GM19395 (cell line): ENCODE results near the gene FKBP9.
"Not testable (repeated sequence)": the region's sequence is repeated elsewhere in the genome, so short reads cannot be mapped to it uniquely, and the experiment has no call there.

Source experiments
- ATAC-seq: cut with Tn5 transposase; IDR thresholded peaks from one replicate; pipeline ENCODE4 v1.9.1; 2021; ENCODE audit warnings: mild to moderate bottlenecking, moderate library complexity; ENCODE audit not compliant: unreplicated experiment

FKBP9 gene

GRCh38 chr7:33005193-33005592 lies 48.0 kb downstream of the FKBP9 start:
- not testable (repeated sequence) for ATAC-seq

GRCh38 chr7:33005690-33006089 lies 48.5 kb downstream of the FKBP9 start:
- ATAC-seq: not testable (repeated sequence)

GRCh38 chr7:33009734-33010133 lies 52.5 kb downstream of the FKBP9 start:
- no peak for ATAC-seq

- no peak for ATAC-seq
Measured at GRCh38 chr7:33012364-33012763, 55.1 kb downstream of the FKBP9 start.

- no peak for ATAC-seq
Measured at GRCh38 chr7:33024189-33024757, 67.0 kb downstream of the FKBP9 start.

- ATAC-seq: no peak
Measured at GRCh38 chr7:33035776-33036175, 78.5 kb downstream of the FKBP9 start.

GRCh38 chr7:33038639-33039038 lies 81.4 kb downstream of the FKBP9 start:
- no peak for ATAC-seq

GRCh38 chr7:33039257-33039902 lies 82.1 kb downstream of the FKBP9 start:
- peak; percentile 44 for ATAC-seq

GRCh38 chr7:33039903-33040292 lies 82.7 kb downstream of the FKBP9 start:
- ATAC-seq: no peak

GRCh38 chr7:33040803-33041516 lies 83.7 kb downstream of the FKBP9 start:
- ATAC-seq: peak; percentile 91

- no peak for ATAC-seq
Measured at GRCh38 chr7:33041631-33042428, 84.6 kb downstream of the FKBP9 start.

- no peak for ATAC-seq
Measured at GRCh38 chr7:33043501-33044400, 86.5 kb downstream of the FKBP9 start.

GRCh38 chr7:33044401-33044718 lies 87.1 kb downstream of the FKBP9 start:
- ATAC-seq: no peak

GRCh38 chr7:33044986-33045385 lies 87.7 kb downstream of the FKBP9 start:
- ATAC-seq: no peak

GRCh38 chr7:33048257-33048656 lies 91.0 kb downstream of the FKBP9 start:
- ATAC-seq: no peak

- ATAC-seq: no peak
Measured at GRCh38 chr7:33048704-33049103, 91.5 kb downstream of the FKBP9 start.

- peak; percentile 66 for ATAC-seq
Measured at GRCh38 chr7:33050535-33051318, 93.5 kb downstream of the FKBP9 start.

- ATAC-seq: no peak
Measured at GRCh38 chr7:33053721-33054120, 96.5 kb downstream of the FKBP9 start.

GRCh38 chr7:33054261-33054964 lies 97.2 kb downstream of the FKBP9 start:
- ATAC-seq: no peak
